Astrocyte (in vitro differentiated cells and primary cell): ENCODE data around the gene DGKI. TPM values are rescaled to one million over a fixed set of nuclear protein-coding genes. Genes with fewer than 3 reads are reported as not detected.
A peak's percentile ranks its signal among the peaks of the same experiment; 100 is the strongest.

Experiments
- DNase-seq: peaks from one replicate; pipeline ENCODE4 v3.0.0-alpha.2; 2010; ENCODE audit warnings: low read depth
- FAIRE-seq: peaks from 2 replicates; lab custom pipeline; 2011; peaks lifted over from hg19 to GRCh38; lab: Jason Lieb, UNC
- H2AFZ ChIP-seq: 2 replicates; pipeline ENCODE4 v1.6.0; 2012; ENCODE audit warnings: low read depth, low read length, inconsistent platforms
- H3K27ac ChIP-seq: 2 replicates; pipeline ENCODE4 v1.5.1; 2011; ENCODE audit warnings: low read depth, low read length, inconsistent platforms
- H3K27me3 ChIP-seq: 2 replicates; pipeline ENCODE4 v1.6.0; 2011; ENCODE audit warnings: low read length, inconsistent platforms; ENCODE audit not compliant: insufficient read depth
- H3K36me3 ChIP-seq: 2 replicates; pipeline ENCODE4 v1.5.1; 2011; ENCODE audit warnings: low read length, inconsistent platforms; ENCODE audit not compliant: insufficient read depth
- H3K4me1 ChIP-seq: 2 replicates; pipeline ENCODE4 v1.5.1; 2011; ENCODE audit warnings: low read length, inconsistent platforms; ENCODE audit not compliant: insufficient read depth
- H3K4me2 ChIP-seq: 2 replicates; pipeline ENCODE4 v1.6.0; 2012; ENCODE audit warnings: low read length, inconsistent platforms
- H3K4me3 ChIP-seq: 2 replicates; pipeline ENCODE4 v1.5.1; 2011; ENCODE audit warnings: low read depth, mild to moderate bottlenecking, low read length, inconsistent platforms; ENCODE audit not compliant: insufficient read depth
- H3K79me2 ChIP-seq: 2 replicates; pipeline ENCODE4 v1.6.0; 2012; ENCODE audit warnings: mild to moderate bottlenecking, low read length, inconsistent platforms; ENCODE audit not compliant: insufficient read depth
- H3K9ac ChIP-seq: 2 replicates; pipeline ENCODE4 v1.6.0; 2012; ENCODE audit warnings: mild to moderate bottlenecking, low read length, inconsistent platforms
- H3K9me3 ChIP-seq: 2 replicates; pipeline ENCODE4 v1.5.1; 2012; ENCODE audit warnings: low read depth, mild to moderate bottlenecking, low read length, inconsistent platforms; ENCODE audit not compliant: insufficient read depth
- H4K20me1 ChIP-seq: 2 replicates; pipeline ENCODE4 v1.6.0; 2012; ENCODE audit warnings: low read length, inconsistent platforms; ENCODE audit not compliant: insufficient read depth
- H3K27ac Mint-ChIP-seq: one replicate; pipeline ENCODE4 v1.8.0; 2021; ENCODE audit warnings: mild to moderate bottlenecking, mixed read lengths; ENCODE audit not compliant: unreplicated experiment
- H3K27me3 Mint-ChIP-seq: one replicate; pipeline ENCODE4 v1.8.0; 2021; ENCODE audit warnings: low read depth, mixed read lengths; ENCODE audit not compliant: unreplicated experiment
- H3K36me3 Mint-ChIP-seq: one replicate; pipeline ENCODE4 v1.8.0; 2021; ENCODE audit warnings: low read depth, mixed read lengths; ENCODE audit not compliant: unreplicated experiment
- H3K4me1 Mint-ChIP-seq: one replicate; pipeline ENCODE4 v1.8.0; 2021; ENCODE audit warnings: low read depth, mixed read lengths; ENCODE audit not compliant: unreplicated experiment
- H3K4me3 Mint-ChIP-seq: one replicate; pipeline ENCODE4 v1.8.0; 2021; ENCODE audit warnings: mild to moderate bottlenecking, moderate library complexity, mixed read lengths; ENCODE audit not compliant: unreplicated experiment
- H3K9me3 Mint-ChIP-seq: one replicate; pipeline ENCODE4 v1.8.0; 2021; ENCODE audit warnings: mild to moderate bottlenecking, mixed read lengths; ENCODE audit not compliant: unreplicated experiment
- EZH2 ChIP-seq: IDR thresholded peaks from 2 replicates; pipeline ENCODE4 v1.6.1; 2012; ENCODE audit warnings: mild to moderate bottlenecking, low read length, inconsistent platforms; ENCODE audit not compliant: insufficient read depth
- total RNA-seq: library from RNA; stranded (reverse); gene quantifications from 2 replicates; pipeline ENCODE4 v1.2.1, GENCODE V29; 2021
- TF ChIP-seq, protein P1 (sequence below): IDR thresholded peaks from 2 replicates; pipeline ENCODE4 v1.5.1; 2011; ENCODE audit warnings: low read depth, mild to moderate bottlenecking, inconsistent platforms, low read length, moderate library complexity; ENCODE audit not compliant: insufficient read depth

DGKI gene
- total RNA-seq, 1 donor from 2014 or later: 6.3 TPM

DNA sequence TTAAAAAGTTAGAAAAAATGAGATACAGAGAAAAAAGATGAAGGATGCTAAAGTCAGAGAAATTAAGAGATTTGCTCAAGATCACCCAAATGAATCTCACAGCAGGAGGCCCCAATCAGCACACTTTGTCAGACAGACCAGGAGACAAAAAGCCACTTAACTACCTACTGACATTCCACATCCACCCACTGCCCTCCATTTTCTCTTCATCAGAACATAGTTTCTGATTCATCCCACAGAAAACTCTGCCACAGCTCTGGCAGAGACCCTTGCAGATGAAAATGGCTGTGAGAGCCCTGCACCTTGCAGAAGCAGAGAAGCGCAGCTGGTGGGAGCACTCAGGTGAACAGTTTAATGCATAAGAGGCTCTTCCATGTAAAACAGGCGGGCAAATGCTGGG is 26.6 kb downstream of the DGKI start:
- FAIRE-seq (no peak), DNase-seq (peak; percentile 47)
- Mint-ChIP-seq H3K27me3 (no peaks in the 10 kb centered on the region), H3K4me1 (peaks cover 29% of the 10 kb centered on the region), H3K4me3 (peak overlapping the region; percentile 50), H3K27ac (peak overlapping the region; percentile 62), H3K9me3 (peaks cover 4% of the 10 kb centered on the region), H3K36me3 (peaks cover 6% of the 10 kb centered on the region)
- no peak overlapping the region for H3K27ac ChIP-seq
- H3K9ac ChIP-seq: peak overlapping the region; percentile 51
- no peaks in the 10 kb centered on the region for H4K20me1 ChIP-seq
- no peak overlapping the region for H3K4me3 ChIP-seq
- peaks cover 10% of the 10 kb centered on the region for H3K4me1 ChIP-seq
- TF ChIP-seq EZH2: no peak
- TF ChIP-seq, protein P1, sequence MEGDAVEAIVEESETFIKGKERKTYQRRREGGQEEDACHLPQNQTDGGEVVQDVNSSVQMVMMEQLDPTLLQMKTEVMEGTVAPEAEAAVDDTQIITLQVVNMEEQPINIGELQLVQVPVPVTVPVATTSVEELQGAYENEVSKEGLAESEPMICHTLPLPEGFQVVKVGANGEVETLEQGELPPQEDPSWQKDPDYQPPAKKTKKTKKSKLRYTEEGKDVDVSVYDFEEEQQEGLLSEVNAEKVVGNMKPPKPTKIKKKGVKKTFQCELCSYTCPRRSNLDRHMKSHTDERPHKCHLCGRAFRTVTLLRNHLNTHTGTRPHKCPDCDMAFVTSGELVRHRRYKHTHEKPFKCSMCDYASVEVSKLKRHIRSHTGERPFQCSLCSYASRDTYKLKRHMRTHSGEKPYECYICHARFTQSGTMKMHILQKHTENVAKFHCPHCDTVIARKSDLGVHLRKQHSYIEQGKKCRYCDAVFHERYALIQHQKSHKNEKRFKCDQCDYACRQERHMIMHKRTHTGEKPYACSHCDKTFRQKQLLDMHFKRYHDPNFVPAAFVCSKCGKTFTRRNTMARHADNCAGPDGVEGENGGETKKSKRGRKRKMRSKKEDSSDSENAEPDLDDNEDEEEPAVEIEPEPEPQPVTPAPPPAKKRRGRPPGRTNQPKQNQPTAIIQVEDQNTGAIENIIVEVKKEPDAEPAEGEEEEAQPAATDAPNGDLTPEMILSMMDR: no peak
- H3K36me3 ChIP-seq: no peaks in the 10 kb centered on the region
- H3K4me2 ChIP-seq: peak overlapping the region; percentile 48
- no peaks in the 10 kb centered on the region for H3K9me3 ChIP-seq
- no peaks in the 10 kb centered on the region for H3K79me2 ChIP-seq
- no peak overlapping the region for H2AFZ ChIP-seq
- H3K27me3 ChIP-seq: no peaks in the 10 kb centered on the region

- peak; percentile 68 for DNase-seq
- Mint-ChIP-seq H3K27ac (no peak overlapping the region), H3K36me3 (peaks cover 3% of the 10 kb centered on the region), H3K4me1 (peaks cover 29% of the 10 kb centered on the region), H3K9me3 (peaks cover 2% of the 10 kb centered on the region), H3K4me3 (no peak overlapping the region), H3K27me3 (no peaks in the 10 kb centered on the region)
- H3K9ac ChIP-seq: no peak overlapping the region
- no peaks in the 10 kb centered on the region for H3K27me3 ChIP-seq
- H3K9me3 ChIP-seq: no peaks in the 10 kb centered on the region
- H3K4me3 ChIP-seq: no peak overlapping the region
- no peak overlapping the region for H2AFZ ChIP-seq
- H3K27ac ChIP-seq: no peak overlapping the region
- FAIRE-seq: no peak
- peaks cover 10% of the 10 kb centered on the region for H3K4me1 ChIP-seq
- H3K79me2 ChIP-seq: no peaks in the 10 kb centered on the region
- no peak overlapping the region for H3K4me2 ChIP-seq
- no peak for TF ChIP-seq EZH2
- TF ChIP-seq, protein P1: no peak
- no peaks in the 10 kb centered on the region for H4K20me1 ChIP-seq
- H3K36me3 ChIP-seq: no peaks in the 10 kb centered on the region
Measured at GRCh38 chr7:137818036-137818435, 28.7 kb downstream of the DGKI start.

DNA sequence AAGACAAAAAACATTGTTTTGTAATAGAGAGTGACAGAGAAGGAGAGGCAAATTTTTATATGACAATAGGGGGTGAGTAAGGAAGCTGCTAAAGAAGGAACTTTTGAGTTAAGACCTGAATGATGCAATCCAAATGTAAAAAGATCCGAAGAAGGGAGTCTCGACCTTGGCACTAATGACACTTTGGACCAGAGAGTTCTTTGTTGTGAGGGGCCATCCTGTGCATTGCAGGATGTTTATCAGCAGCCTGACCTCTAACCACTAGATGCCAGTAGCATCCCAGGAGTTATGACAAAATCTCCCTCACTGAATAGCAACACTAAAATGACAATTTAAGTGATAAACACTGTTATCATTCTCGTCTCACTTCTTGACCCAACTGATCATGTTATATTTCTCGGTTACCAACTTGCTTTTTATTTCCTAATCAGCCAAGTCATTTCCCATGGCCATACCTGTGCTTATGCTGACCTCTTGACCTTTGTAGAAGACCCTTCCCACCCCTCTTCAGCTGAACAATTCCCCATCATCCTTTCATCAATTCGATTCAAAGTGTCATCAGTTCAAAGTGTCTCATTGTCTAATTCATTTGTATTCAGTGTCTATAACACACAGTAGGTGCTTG is 30.0 kb downstream of the DGKI start:
- Mint-ChIP-seq H3K36me3 (peaks cover 3% of the 10 kb centered on the region), H3K4me1 (peaks cover 29% of the 10 kb centered on the region), H3K27me3 (no peaks in the 10 kb centered on the region), H3K9me3 (peaks cover 2% of the 10 kb centered on the region), H3K27ac (peak overlapping the region; percentile 34), H3K4me3 (no peak overlapping the region)
- no peaks in the 10 kb centered on the region for H3K36me3 ChIP-seq
- no peak for DNase-seq
- peaks cover 10% of the 10 kb centered on the region for H3K4me1 ChIP-seq
- H3K27ac ChIP-seq: no peak overlapping the region
- H3K9ac ChIP-seq: no peak overlapping the region
- no peaks in the 10 kb centered on the region for H3K9me3 ChIP-seq
- no peaks in the 10 kb centered on the region for H3K79me2 ChIP-seq
- H4K20me1 ChIP-seq: no peaks in the 10 kb centered on the region
- no peaks in the 10 kb centered on the region for H3K27me3 ChIP-seq
- H3K4me2 ChIP-seq: no peak overlapping the region
- no peak for TF ChIP-seq EZH2
- TF ChIP-seq, protein P1: no peak
- no peak overlapping the region for H3K4me3 ChIP-seq
- H2AFZ ChIP-seq: no peak overlapping the region
- FAIRE-seq: no peak
